Activated T-helper 2 cell treated with anti-CD3 and anti-CD28 coated beads, Interferon-gamma antibody, Interleukin-2, Interleukin-4, amounts not matched to agents 10 μg/mL and 5 μg/mL and 100 μg/mL, durations not matched to agents 14 hours and 24 hours and 36 hours (primary cell): ENCODE measurements around the gene PROS1. TPM values are rescaled to one million over a fixed set of nuclear protein-coding genes. Genes with fewer than 3 reads are reported as not detected.
"Not testable (repeated sequence)": the region's sequence is repeated elsewhere in the genome, so short reads cannot be mapped to it uniquely, and the experiment has no call there.

ENCODE experiments used
- DNase-seq: peaks from one replicate; pipeline ENCODE4 v3.0.0; 2021; ENCODE audit warnings: low spot score
- H3K27ac Mint-ChIP-seq: one replicate; pipeline ENCODE4 v1.8.0; 2021; ENCODE audit warnings: mixed read lengths
- H3K27me3 Mint-ChIP-seq: one replicate; pipeline ENCODE4 v1.8.0; 2021; ENCODE audit warnings: low read depth, mixed read lengths
- H3K36me3 Mint-ChIP-seq: one replicate; pipeline ENCODE4 v1.8.0; 2021; ENCODE audit warnings: low read depth, mixed read lengths
- H3K4me1 Mint-ChIP-seq: one replicate; pipeline ENCODE4 v1.8.0; 2021; ENCODE audit warnings: low read depth, mixed read lengths
- H3K4me3 Mint-ChIP-seq: one replicate; pipeline ENCODE4 v1.8.0; 2021; ENCODE audit warnings: low read depth, mild to moderate bottlenecking, moderate library complexity, mixed read lengths
- H3K9me3 Mint-ChIP-seq: one replicate; pipeline ENCODE4 v1.8.0; 2021; ENCODE audit warnings: mixed read lengths
- intact Hi-C: fragments of 100-400 bp; cut with micrococcal nuclease; formaldehyde crosslinking; loops from one replicate; pipeline ENCODE4 v1.15.1; 2023
- total RNA-seq: library from RNA; stranded (reverse); gene quantifications from 2 replicates; pipeline ENCODE4 v1.2.3, GENCODE V29; 2022

The PROS1 gene
- total RNA-seq, 1 donor from 2014 or later = 2.3 TPM

DNA sequence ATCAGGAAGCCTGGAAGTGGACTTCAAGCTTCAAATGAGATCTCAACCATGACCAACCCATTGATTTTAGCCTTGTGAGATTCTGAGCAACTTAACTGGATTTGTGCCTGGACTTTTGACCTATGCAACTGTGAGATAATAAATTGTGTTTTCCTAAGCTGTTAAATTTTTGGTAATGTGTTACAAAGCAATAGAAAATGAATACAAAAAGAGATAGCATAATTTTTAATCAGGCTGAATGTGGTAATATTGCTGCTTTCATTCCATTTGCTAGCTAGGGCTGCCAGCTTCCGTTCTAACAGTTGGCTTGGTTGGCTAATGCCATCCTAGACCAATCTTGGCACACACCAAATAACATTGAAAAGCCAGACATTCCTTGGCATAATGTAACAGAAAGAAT is 12.2 kb downstream of the PROS1 start:
- no peaks in the 10 kb centered on the region for H3K36me3 Mint-ChIP-seq
- no peak overlapping the region for H3K4me3 Mint-ChIP-seq
- DNase-seq = no peak
- no peaks in the 10 kb centered on the region for H3K4me1 Mint-ChIP-seq
- intact Hi-C loops = no loop called here
- no peak overlapping the region for H3K27ac Mint-ChIP-seq
- no peaks in the 10 kb centered on the region for H3K9me3 Mint-ChIP-seq
- peaks cover 2% of the 10 kb centered on the region for H3K27me3 Mint-ChIP-seq

DNA sequence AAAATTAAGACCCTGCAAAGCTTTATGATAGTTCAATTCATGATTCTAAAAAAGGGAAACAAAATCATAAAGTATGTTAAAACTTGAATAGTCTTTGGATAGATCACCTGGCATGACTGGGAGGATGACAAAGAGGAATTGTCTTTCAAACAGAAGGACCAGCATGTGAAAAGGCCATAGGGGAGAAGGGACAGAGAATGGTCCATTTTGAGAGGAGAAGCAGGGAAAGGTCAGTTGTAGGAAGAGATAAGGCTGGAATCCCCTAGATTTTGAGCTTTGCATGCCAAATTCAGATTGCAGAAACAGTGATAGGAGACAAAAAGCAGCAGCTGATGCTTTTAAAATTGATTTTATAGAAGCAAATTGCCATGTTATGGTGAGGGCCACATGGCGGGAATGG is 12.7 kb downstream of the PROS1 start:
- Mint-ChIP-seq H3K9me3 (no peaks in the 10 kb centered on the region), H3K27ac (no peak overlapping the region)

DNA sequence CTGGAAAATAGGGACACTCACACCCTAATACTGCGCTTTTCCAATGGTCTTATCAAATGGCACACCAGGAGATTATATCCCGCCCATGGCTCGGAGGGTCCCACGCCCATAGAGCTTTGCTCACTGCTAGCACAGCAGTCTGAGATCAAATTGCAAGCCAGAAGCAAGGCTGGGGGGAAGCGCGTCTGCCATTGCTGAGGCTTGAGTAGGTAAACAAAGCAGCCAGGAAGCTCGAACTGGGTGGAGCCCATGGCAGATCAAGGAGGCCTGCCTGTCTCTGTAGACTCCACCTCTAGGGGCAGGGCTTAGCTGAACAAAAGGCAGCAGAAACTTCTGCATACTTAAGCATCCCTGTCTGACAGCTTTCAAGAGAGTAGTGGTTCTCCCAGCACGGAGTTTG is 23.7 kb downstream of the PROS1 start:
- DNase-seq, H3K27ac Mint-ChIP-seq, H3K36me3 Mint-ChIP-seq, H3K27me3 Mint-ChIP-seq, H3K4me1 Mint-ChIP-seq, H3K9me3 Mint-ChIP-seq, H3K4me3 Mint-ChIP-seq, intact Hi-C loops: not testable (repeated sequence)

More for the DNA sequence above, 12.7 kb downstream of the PROS1 start:
- no peak for DNase-seq
- intact Hi-C loops = no loop called here
- Mint-ChIP-seq H3K36me3 (no peaks in the 10 kb centered on the region), H3K4me3 (no peak overlapping the region), H3K27me3 (peaks cover 2% of the 10 kb centered on the region), H3K4me1 (no peaks in the 10 kb centered on the region)

DNA sequence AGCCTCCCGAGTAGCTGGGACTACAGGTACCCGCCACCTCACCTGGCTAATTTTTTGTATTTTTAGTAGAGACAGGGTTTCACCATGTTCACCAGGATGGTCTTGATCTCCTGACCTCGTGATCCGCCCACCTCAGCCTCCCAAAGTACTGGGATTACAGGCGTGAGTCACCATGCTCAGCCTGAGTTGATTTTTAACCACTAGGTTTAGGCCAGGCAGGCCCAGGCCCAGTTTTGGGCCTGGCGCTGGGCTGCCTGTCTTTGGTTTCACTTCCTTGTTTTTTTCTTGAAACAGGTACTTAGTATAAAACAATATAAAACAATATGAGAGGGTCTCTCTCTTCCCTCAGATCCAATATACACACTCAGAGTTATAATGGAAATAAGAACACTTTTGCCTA is 36.2 kb downstream of the PROS1 start:
- H3K36me3 Mint-ChIP-seq, intact Hi-C loops, H3K27me3 Mint-ChIP-seq, H3K4me1 Mint-ChIP-seq, H3K4me3 Mint-ChIP-seq, H3K27ac Mint-ChIP-seq, H3K9me3 Mint-ChIP-seq, DNase-seq: not testable (repeated sequence)

DNA sequence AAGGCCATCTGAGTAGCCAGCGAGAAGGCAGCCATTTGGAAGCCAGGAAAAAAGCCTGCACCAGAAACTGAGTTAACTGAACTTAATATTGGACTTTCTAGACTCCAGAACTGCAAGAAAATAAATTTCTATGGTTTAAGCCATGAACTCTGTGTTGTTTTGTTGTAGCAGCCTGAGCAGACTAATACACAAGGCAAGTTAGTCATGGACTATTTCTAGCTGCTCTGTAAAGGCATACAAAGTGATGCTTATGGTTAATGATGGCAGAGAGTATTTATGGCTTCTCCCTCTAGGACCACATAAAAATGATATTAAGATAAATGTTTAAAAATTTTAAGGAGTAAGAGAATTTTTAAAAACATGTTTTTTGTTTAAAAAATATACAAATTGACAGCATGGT is 37.1 kb downstream of the PROS1 start:
- H3K9me3 Mint-ChIP-seq = no peaks in the 10 kb centered on the region
- no peak overlapping the region for H3K4me3 Mint-ChIP-seq
- no peaks in the 10 kb centered on the region for H3K36me3 Mint-ChIP-seq
- no peak overlapping the region for H3K27ac Mint-ChIP-seq
- no peak for DNase-seq
- intact Hi-C loops = no loop called here
- H3K4me1 Mint-ChIP-seq = no peaks in the 10 kb centered on the region
- H3K27me3 Mint-ChIP-seq = peaks cover 2% of the 10 kb centered on the region

DNA sequence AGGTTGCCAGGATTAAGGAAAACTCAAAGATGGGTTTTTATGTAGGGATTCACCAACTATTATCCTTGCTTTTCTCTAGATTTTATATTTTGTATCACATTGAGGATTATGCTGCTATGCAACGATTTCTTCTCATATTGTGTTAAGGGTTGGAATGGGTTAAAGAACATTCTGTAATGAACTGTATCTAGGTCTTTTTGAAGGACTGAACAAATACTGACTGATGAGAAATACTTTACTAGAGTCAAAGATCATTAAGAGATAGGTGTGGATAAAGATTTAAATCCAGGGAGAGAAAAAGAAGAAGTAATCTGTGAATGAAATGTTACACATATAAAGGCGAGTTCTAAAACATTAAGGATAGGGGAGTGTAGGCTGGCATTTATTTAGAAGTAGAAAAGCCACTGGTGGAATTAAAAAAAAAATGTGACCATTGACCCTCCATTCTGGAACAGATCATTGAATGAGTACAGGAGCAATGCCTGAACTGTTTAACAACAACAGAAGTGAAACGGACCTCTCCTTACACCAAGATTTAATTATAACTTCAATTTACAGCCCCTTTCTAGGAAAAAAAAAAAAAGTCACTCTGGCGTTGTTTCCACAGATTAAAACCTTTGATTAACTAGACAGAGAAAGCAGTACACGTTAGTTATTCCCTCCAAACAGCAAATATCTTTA is 39.2 kb downstream of the PROS1 start:
- Mint-ChIP-seq H3K27me3 (peaks cover 2% of the 10 kb centered on the region), H3K9me3 (no peaks in the 10 kb centered on the region), H3K27ac (no peak overlapping the region), H3K4me1 (no peaks in the 10 kb centered on the region), H3K4me3 (no peak overlapping the region), H3K36me3 (no peaks in the 10 kb centered on the region)
- intact Hi-C loops = no loop called here
- DNase-seq = no peak

DNA sequence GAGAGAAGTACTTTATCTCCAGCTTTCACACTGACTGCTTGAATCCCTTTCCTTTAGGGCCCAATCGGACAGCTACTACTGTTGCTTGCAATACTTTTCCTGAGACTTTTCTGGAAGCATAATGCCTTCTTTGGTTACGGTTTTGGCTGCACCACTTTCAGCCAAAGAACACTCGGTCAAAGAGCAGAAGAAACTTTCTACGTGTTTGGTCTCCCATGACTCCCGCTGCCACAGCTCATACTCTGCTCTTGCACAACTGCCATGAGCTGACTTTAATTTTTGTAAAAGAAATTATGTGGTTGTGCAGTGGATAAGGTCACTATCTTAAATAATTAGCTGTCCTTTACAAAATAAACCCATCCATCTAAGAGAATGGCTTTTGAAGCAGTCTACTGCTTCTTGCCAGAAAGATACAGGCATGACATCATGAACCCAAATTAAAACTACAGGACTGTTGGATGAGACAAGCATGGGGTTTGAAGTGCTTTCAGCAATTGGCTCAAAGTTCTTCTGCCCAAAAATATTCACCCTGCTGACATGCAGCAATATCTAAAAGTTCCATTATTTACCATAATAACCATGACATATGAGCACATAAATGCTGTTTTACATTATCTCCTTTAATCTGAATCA is 42.0 kb downstream of the PROS1 start:
- peaks cover 2% of the 10 kb centered on the region for H3K27me3 Mint-ChIP-seq
- H3K4me3 Mint-ChIP-seq = no peak overlapping the region
- H3K4me1 Mint-ChIP-seq = no peaks in the 10 kb centered on the region
- H3K9me3 Mint-ChIP-seq = no peaks in the 10 kb centered on the region
- no peaks in the 10 kb centered on the region for H3K36me3 Mint-ChIP-seq
- intact Hi-C loops = no loop called here
- DNase-seq = no peak
- H3K27ac Mint-ChIP-seq = no peak overlapping the region

DNA sequence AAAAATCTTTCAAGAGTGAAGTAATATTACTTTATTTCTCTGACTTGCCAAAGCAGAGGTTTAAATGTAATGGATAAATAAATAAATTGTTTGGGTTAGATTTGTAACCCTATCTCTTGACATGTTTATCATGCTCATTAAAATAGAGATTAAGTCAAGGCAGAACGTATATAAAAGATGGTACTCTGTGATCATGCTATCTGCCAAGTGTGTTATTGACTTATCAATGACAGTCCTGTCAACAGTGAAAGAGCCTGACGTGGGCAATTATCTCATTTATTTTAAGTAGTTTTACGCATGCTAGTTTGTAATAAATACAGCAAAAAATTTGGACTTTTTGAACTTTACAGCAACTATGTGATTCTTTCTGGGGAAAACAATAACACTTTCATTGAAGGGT is 43.7 kb downstream of the PROS1 start:
- H3K9me3 Mint-ChIP-seq = no peaks in the 10 kb centered on the region
- H3K36me3 Mint-ChIP-seq = no peaks in the 10 kb centered on the region
- H3K27me3 Mint-ChIP-seq = peaks cover 2% of the 10 kb centered on the region
- H3K27ac Mint-ChIP-seq = no peak overlapping the region
- no peak for DNase-seq
- intact Hi-C loops = no loop called here
- H3K4me1 Mint-ChIP-seq = no peaks in the 10 kb centered on the region
- H3K4me3 Mint-ChIP-seq = no peak overlapping the region

DNA sequence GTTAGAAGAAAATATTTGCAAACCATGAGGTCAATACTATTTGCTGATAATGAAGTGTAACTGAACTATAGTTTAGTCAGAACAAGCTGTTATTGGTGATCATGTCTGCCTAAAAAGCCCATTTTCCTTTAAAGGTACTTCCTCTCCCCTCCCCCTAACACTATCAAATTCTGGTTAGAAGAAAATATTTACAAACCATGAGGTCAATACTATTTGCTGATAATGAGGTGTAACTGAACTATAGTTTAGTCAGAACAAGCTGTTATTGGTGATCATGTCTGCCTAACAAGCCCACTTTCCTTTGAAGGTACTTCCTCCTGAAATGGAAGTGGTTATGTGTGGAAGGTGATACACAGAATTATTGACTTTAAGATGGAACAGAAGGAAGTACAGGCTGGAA is 46.9 kb downstream of the PROS1 start:
- DNase-seq = no peak
- Mint-ChIP-seq H3K4me1 (no peaks in the 10 kb centered on the region), H3K27me3 (no peaks in the 10 kb centered on the region), H3K27ac (no peak overlapping the region), H3K36me3 (no peaks in the 10 kb centered on the region), H3K4me3 (no peak overlapping the region), H3K9me3 (no peaks in the 10 kb centered on the region)
- intact Hi-C loops = no loop called here

DNA sequence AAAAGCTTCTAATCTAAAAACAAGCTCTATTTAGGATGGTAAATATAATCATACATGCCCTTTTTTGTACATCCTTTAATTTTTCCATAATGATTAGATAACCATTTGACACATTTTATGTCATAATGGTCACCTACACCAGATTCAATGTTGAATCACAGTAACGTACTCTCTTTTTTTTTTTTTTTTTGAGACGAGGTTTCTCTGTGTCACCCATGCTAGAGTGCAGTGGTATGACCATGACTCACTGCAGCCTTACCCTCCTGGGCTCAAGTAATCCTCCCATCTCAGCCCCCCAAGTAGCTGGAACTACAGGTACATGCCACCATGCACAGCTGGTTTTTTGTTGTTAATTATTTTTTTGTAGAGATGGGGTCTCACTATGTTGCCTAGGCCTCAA is 49.2 kb downstream of the PROS1 start:
- Mint-ChIP-seq H3K4me1 (no peaks in the 10 kb centered on the region), H3K9me3 (no peaks in the 10 kb centered on the region), H3K27me3 (no peaks in the 10 kb centered on the region), H3K4me3 (no peak overlapping the region), H3K27ac (no peak overlapping the region), H3K36me3 (no peaks in the 10 kb centered on the region)
- intact Hi-C loops = no loop called here
- DNase-seq = no peak

DNA sequence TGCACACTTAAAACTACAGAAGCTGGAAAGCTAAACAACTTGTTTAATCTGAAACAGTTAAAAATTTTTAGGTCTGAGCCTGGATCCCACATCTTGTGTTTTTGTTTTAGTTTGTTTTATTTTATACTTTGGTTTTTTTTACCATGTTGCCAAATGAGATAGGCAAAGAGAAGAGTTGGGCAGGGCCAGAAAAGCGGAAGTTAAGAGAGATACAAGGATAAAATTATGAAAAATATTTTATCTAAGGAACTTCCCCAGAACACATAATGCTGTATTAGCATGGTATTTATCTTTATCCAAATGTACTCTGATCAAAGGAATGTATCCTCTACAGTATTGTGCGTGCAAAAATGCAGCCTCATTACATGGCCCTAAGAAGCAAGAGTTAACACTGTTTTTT is 50.7 kb downstream of the PROS1 start:
- Mint-ChIP-seq H3K36me3 (no peaks in the 10 kb centered on the region), H3K27me3 (no peaks in the 10 kb centered on the region), H3K9me3 (no peaks in the 10 kb centered on the region), H3K27ac (no peak overlapping the region), H3K4me1 (no peaks in the 10 kb centered on the region), H3K4me3 (no peak overlapping the region)
- DNase-seq = no peak
- intact Hi-C loops = no loop called here

DNA sequence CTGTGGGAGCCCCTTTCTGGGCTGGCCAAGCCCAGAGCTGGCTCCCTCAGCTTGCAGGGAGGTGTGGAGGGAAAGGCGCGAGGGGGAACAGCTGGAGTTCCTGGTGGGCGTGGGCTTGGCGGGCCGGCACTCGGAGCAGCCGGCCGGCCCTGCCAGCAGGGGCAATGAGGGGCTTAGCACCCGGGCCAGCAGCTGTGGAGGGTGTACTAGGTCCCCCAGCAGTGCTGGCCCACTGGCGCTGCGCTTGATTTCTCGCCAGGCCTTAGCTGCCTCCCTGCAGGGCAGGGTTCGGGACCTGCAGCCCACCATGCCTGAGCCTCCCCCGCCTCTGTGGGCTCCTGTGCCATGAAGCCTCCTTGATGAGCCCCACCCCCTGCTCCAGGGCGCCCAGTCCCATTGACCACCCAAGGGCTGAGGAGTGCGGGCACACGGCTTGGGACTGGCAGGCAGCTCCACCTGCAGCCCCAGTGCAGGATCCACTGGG is 56.1 kb downstream of the PROS1 start:
- H3K27ac Mint-ChIP-seq, H3K9me3 Mint-ChIP-seq, H3K27me3 Mint-ChIP-seq, H3K36me3 Mint-ChIP-seq, DNase-seq, intact Hi-C loops, H3K4me3 Mint-ChIP-seq, H3K4me1 Mint-ChIP-seq: not testable (repeated sequence)

DNA sequence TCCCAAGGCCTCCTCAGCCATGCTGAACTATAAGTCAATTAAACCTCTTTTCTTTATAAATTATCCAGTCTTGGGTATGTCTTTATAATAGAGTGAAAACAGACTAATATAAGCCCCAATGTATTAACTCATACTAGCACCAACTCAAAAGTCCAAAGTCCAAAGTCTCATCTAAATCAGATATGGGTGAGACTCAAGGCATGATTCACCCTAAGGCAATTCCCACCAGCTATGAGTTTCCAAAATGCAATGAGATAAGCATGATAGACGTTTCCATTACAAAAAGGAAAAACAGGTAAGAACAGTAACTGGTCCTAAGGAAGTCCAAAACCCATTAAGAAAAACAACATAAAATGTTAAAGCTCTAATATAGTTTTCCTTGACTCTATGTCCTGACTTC is 60.1 kb downstream of the PROS1 start:
- H3K4me1 Mint-ChIP-seq, H3K36me3 Mint-ChIP-seq, H3K27ac Mint-ChIP-seq, H3K27me3 Mint-ChIP-seq, H3K4me3 Mint-ChIP-seq, H3K9me3 Mint-ChIP-seq, DNase-seq, intact Hi-C loops: not testable (repeated sequence)
